HepG2 (cell line): ENCODE measurements around the gene ELN. TPM values are rescaled to one million over a fixed set of nuclear protein-coding genes. Genes with fewer than 3 reads are reported as not detected.

Source experiments
- ATAC-seq: fragments of 200-7000 bp; cut with Tn5 transposase; 3 replicates; pipeline ENCODE4 v1.9.1; 2020; ENCODE audit warnings: mild to moderate bottlenecking, moderate library complexity
- BruUV-seq: library from RNA; stranded (reverse); fragments of 400-500 nt; replicated peaks from 2 replicates; lab custom pipeline; 2021; lab: Mats Ljungman, UMichigan
- CTCF ChIA-PET: fragments of 300-600 bp; formaldehyde crosslinking; extraction: SDS; loops from one replicate; lab custom pipeline; 2021; ENCODE audit warnings: low total read pairs, inconsistent platforms, low intra/inter-chr PET ratio; lab: Yijun Ruan, JAX
- POLR2A ChIA-PET: fragments of 350-600 bp; sonication (Branson Sonifier 250); formaldehyde crosslinking; loops from one replicate; lab custom pipeline; 2020; ENCODE audit warnings: antibody characterized with exemption, inconsistent platforms; lab: Yijun Ruan, JAX
- DNase-seq: peaks from one replicate; pipeline ENCODE4 v3.0.0-alpha.2; 2015; ENCODE audit warnings: low spot score
- FAIRE-seq: peaks from 3 replicates; lab custom pipeline; 2011; peaks lifted over from hg19 to GRCh38; lab: Jason Lieb, UNC
- H2AFZ ChIP-seq: one replicate; pipeline ENCODE4 v1.6.1; 2011; ENCODE audit warnings: low read length, inconsistent platforms
- H3K27ac ChIP-seq: fragments of 300-600 bp; 3 replicates; pipeline ENCODE4 v1.8.0; 2011; ENCODE audit warnings: mixed run types, mild to moderate bottlenecking, mixed read lengths, low read length, inconsistent platforms; ENCODE audit not compliant: insufficient read depth; ENCODE audit errors: extremely low read length
- H3K27me3 ChIP-seq, 2 experiments: fragments of 200-600 bp in 1 of 2; 2 replicates in 1 of 2; 3 replicates in 1 of 2; pipeline versions ENCODE4 v1.6.0 to v1.8.0; 2011; ENCODE audit warnings: low read length in 2 of 2, mild to moderate bottlenecking in 2 of 2, moderate library complexity in 2 of 2, inconsistent platforms in 1 of 2; ENCODE audit not compliant: insufficient read depth in 2 of 2, control insufficient read depth in 1 of 2
- H3K36me3 ChIP-seq, 2 experiments: fragments of 200-600 bp in 1 of 2; replicated peaks in 1 of 2; 2 replicates in 1 of 2; 3 replicates in 1 of 2; pipeline versions ENCODE4 v1.5.1 to v1.8.0; 2011; ENCODE audit warnings: low read length in 2 of 2, inconsistent platforms in 1 of 2; ENCODE audit not compliant: insufficient read depth in 2 of 2, control insufficient read depth in 1 of 2
- H3K4me1 ChIP-seq: 2 replicates; pipeline ENCODE4 v1.5.1; 2012; ENCODE audit warnings: low read length, inconsistent platforms; ENCODE audit not compliant: insufficient read depth
- H3K4me2 ChIP-seq: 2 replicates; pipeline ENCODE4 v1.6.0; 2011; ENCODE audit warnings: low read depth, low read length, inconsistent platforms
- H3K4me3 ChIP-seq, 3 experiments: fragments of 200-600 bp in 1 of 3; sonication (generic), shearing (Covaris generic) in 1 of 3; replicated peaks in 1 of 3; 2 replicates each; pipeline ENCODE4 v1.5.1; 2011 to 2016; ENCODE audit warnings: low read length in 3 of 3, inconsistent platforms in 2 of 3, low read depth in 2 of 3, mild to moderate bottlenecking in 2 of 3, control low read depth in 1 of 3, mixed read lengths in 1 of 3; ENCODE audit not compliant: insufficient read depth in 1 of 3
- H3K79me2 ChIP-seq: one replicate; pipeline ENCODE4 v1.6.1; 2011; ENCODE audit warnings: low read length, inconsistent platforms; ENCODE audit not compliant: insufficient read depth
- H3K9ac ChIP-seq: 2 replicates; pipeline ENCODE4 v1.6.0; 2011; ENCODE audit warnings: mild to moderate bottlenecking, low read depth, low read length, inconsistent platforms; ENCODE audit not compliant: insufficient read depth
- H3K9me3 ChIP-seq: 2 replicates; pipeline ENCODE4 v1.5.1; 2012; ENCODE audit warnings: mild to moderate bottlenecking, low read length
- H4K20me1 ChIP-seq: 2 replicates; pipeline ENCODE4 v1.6.0; 2011; ENCODE audit warnings: inconsistent platforms, mild to moderate bottlenecking, low read length, moderate library complexity; ENCODE audit not compliant: insufficient read depth
- EED ChIP-seq: sonication (generic); formaldehyde crosslinking; IDR thresholded peaks from 2 replicates; pipeline ENCODE4 v1.5.0; 2020; ENCODE audit warnings: mild to moderate bottlenecking, missing genetic modification reagents
- SIX1 ChIP-seq: sonication (generic); formaldehyde crosslinking; IDR thresholded peaks from 2 replicates; pipeline ENCODE4 v1.4.0; 2020; ENCODE audit warnings: missing genetic modification reagents, borderline replicate concordance
- SNAPC5 ChIP-seq: sonication (generic); formaldehyde crosslinking; IDR thresholded peaks from 2 replicates; pipeline ENCODE4 v1.8.1; 2023; ENCODE audit warnings: mild to moderate bottlenecking, missing genetic modification reagents, borderline replicate concordance
- ZNF577 ChIP-seq: sonication (generic); formaldehyde crosslinking; IDR thresholded peaks from 2 replicates; pipeline ENCODE4 v1.4.0; 2020; ENCODE audit warnings: mild to moderate bottlenecking, low read depth, missing genetic modification reagents, borderline replicate concordance
- WGBS: methylation state at CpG from one replicate; pipeline ENCODE4 v1.1.6; 2017; ENCODE audit warnings: low lambda C conversion rate; 5-methylcytosine and 5-hydroxymethylcytosine counted together
- in situ Hi-C: cut with HindIII; loops from 2 replicates; pipeline ENCODE4 v1.10.0; 2017; ENCODE audit warnings: low pct_unique_long_range_greater_than_20kb; ENCODE audit not compliant: extremely low pct_ligation_motif_present
- intact Hi-C: fragments of 100-400 bp; cut with micrococcal nuclease; formaldehyde crosslinking; loops from one replicate; pipeline ENCODE4 v1.10.0; 2022; ENCODE audit not compliant: unreplicated experiment
- polyA plus RNA-seq, 8 experiments: library from polyadenylated mRNA; depleted of rRNA in 3 of 8; stranded (reverse) in 7 of 8; unstranded in 1 of 8; fragments of >200 nt; fragmentation: Illumina TruSeq in 4 of 8; extraction: Trizol in 4 of 8; gene quantifications; 2 replicates each; pipeline versions ENCODE4 v1.2.1 to v1.2.3, GENCODE V29; 2011 to 2016; ENCODE audit warnings: low read depth in 4 of 8, missing spikeins in 1 of 8, mixed read lengths in 1 of 8; ENCODE audit not compliant: insufficient read depth in 1 of 8
- total RNA-seq, 5 experiments: library from RNA; depleted of rRNA; stranded (reverse); fragments of >200 nt; fragmentation: Illumina TruSeq; extraction: Trizol; gene quantifications; 2 replicates each; pipeline ENCODE4 v1.2.3, GENCODE V29; 2016; ENCODE audit warnings: low read depth in 1 of 5
- TF ChIP-seq, protein P1 (sequence below): sonication (generic); formaldehyde crosslinking; IDR thresholded peaks from 2 replicates; pipeline ENCODE4 v1.4.0; 2020; ENCODE audit warnings: missing genetic modification reagents

Gene ELN
- total and polyA plus RNA-seq, 2 of the 13 experiments (the other 11 are each of a cell fraction or from before 2014, with no cell fraction given) = 0.15 to 0.37 TPM

- Histone ChIP-seq H3K79me2 (no peaks in the 10 kb centered on the region), H3K4me2 (no peak overlapping the region), H3K4me3 (no peak overlapping the region), H4K20me1 (no peaks in the 10 kb centered on the region), H3K9ac (no peak overlapping the region), H3K9me3 (no peaks in the 10 kb centered on the region), H2AFZ (no peak overlapping the region), H3K36me3 (no peaks in the 10 kb centered on the region), H3K27ac (no peak overlapping the region), H3K4me1 (peaks cover 17% of the 10 kb centered on the region), H3K27me3 (peaks cover 16 to 60% of the 10 kb centered on the region in 2 experiments)
- CTCF ChIA-PET = interaction anchor here (1.5 kb wide), 1 partner anchor 161 kb away, joined by 12 read pairs; no protein-coding TSS in a partner anchor
- in situ Hi-C loops = no loop called here
- intact Hi-C loops = no loop called here
- BruUV-seq = no TSS peak
- no peak for TF ChIP-seq EED (CRISPR knock-in tag)
- TF ChIP-seq ZNF577 (CRISPR knock-in tag) = no peak
- TF ChIP-seq SIX1 (CRISPR knock-in tag) = no peak
- TF ChIP-seq, protein P1, sequence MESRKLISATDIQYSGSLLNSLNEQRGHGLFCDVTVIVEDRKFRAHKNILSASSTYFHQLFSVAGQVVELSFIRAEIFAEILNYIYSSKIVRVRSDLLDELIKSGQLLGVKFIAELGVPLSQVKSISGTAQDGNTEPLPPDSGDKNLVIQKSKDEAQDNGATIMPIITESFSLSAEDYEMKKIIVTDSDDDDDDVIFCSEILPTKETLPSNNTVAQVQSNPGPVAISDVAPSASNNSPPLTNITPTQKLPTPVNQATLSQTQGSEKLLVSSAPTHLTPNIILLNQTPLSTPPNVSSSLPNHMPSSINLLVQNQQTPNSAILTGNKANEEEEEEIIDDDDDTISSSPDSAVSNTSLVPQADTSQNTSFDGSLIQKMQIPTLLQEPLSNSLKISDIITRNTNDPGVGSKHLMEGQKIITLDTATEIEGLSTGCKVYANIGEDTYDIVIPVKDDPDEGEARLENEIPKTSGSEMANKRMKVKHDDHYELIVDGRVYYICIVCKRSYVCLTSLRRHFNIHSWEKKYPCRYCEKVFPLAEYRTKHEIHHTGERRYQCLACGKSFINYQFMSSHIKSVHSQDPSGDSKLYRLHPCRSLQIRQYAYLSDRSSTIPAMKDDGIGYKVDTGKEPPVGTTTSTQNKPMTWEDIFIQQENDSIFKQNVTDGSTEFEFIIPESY = no peak
- no peak for TF ChIP-seq SNAPC5 (CRISPR knock-in tag)
- POLR2A ChIA-PET = no interaction called here
- DNase-seq (no peak), ATAC-seq (peak; percentile 7), FAIRE-seq (no peak)
- 0% methylated on average over 5 of the region's 6 CpGs for WGBS
Observed at GRCh38 chr7:74026406-74026902, 1.5 kb upstream of the ELN start.
